ENCODE measurements around the gene IL34. TPM values are rescaled to one million over a fixed set of nuclear protein-coding genes. Genes with fewer than 3 reads are reported as not detected.

Gene IL34
- under 1 TPM in 2 of 6 experiments, not detected in 4; 0.09 TPM for total RNA-seq (2021; fragmentation: NEBNext Ultra II Directional; extraction: Animal tissue kit (Norgen Biotek cat#: 25700))
- long read RNA-seq = 0 reads

DNA sequence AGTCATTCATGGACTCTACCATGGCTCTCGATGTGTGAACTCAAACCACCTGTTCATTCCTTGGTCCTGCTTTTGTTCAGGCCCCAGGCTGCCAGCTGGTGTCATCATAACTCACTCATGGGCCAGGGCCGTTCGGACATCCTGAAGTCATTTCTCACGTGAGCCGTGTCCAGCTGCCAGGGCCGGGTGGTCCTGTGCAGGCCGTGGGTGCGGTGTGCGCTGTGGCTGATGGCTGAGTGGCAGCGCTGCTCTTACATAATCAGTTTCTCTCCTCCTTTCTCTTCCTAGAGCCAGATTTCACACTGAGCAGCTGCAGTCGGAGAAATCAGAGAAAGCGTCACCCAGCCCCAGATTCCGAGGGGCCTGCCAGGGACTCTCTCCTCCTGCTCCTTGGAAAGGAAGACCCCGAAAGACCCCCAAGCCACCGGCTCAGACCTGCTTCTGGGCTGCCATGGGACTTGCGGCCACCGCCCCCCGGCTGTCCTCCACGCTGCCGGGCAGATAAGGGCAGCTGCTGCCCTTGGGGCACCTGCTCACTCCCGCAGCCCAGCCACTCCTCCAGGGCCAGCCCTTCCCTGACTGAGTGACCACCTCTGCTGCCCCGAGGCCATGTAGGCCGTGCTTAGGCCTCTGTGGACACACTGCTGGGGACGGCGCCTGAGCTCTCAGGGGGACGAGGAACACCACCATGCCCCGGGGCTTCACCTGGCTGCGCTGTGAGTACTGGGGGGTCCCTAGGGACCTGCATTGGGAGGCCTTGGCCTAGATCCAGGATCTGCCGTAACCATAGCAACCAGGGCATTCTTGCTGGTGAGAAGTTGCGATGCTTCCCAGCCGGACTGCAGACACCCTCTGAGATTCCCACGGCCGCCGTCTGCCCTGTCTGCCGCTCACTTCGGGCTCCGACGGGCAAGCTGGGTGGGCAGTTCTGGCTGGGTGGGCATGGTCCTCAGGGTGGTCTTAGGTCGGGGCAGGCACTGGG, at the start of gene IL34:
Gene IL34 (plus strand): TSS at position 300 of the 982 bp plus-strand sequence. CDS start 389 bp downstream, at position 689.
- DNase-seq = no peak
- TF ChIP-seq, protein P1, sequence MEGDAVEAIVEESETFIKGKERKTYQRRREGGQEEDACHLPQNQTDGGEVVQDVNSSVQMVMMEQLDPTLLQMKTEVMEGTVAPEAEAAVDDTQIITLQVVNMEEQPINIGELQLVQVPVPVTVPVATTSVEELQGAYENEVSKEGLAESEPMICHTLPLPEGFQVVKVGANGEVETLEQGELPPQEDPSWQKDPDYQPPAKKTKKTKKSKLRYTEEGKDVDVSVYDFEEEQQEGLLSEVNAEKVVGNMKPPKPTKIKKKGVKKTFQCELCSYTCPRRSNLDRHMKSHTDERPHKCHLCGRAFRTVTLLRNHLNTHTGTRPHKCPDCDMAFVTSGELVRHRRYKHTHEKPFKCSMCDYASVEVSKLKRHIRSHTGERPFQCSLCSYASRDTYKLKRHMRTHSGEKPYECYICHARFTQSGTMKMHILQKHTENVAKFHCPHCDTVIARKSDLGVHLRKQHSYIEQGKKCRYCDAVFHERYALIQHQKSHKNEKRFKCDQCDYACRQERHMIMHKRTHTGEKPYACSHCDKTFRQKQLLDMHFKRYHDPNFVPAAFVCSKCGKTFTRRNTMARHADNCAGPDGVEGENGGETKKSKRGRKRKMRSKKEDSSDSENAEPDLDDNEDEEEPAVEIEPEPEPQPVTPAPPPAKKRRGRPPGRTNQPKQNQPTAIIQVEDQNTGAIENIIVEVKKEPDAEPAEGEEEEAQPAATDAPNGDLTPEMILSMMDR (IDR thresholded peaks at IDR 0.05) = no peak
- no peak within 1 kb of the TSS for H3K27ac Mint-ChIP-seq
- H3K4me3 Mint-ChIP-seq = no peak within 1 kb of the TSS
- H3K9me3 Mint-ChIP-seq = no peaks in the 10 kb centered on the region
- peaks cover 22% of the 10 kb centered on the region for H3K27me3 Mint-ChIP-seq (ENCODE audit: insufficient read depth)
- peaks cover 16% of the 10 kb centered on the region for H3K4me1 Mint-ChIP-seq (ENCODE audit: low read depth)
- H3K36me3 Mint-ChIP-seq (ENCODE audit: low read depth) = no peaks in the 10 kb centered on the region

GRCh38 chr16:70597135-70597835, 49.1 kb upstream of the IL34 start:
- Mint-ChIP-seq H3K27ac (no peak overlapping the region), H3K9me3 (no peaks in the 10 kb centered on the region), H3K36me3 (ENCODE audit: low read depth) (no peaks in the 10 kb centered on the region; the same call in 1 of the 2 replicates), H3K4me1 (ENCODE audit: low read depth) (no peaks in the 10 kb centered on the region), H3K27me3 (ENCODE audit: insufficient read depth) (peaks cover 23% of the 10 kb centered on the region), H3K4me3 (no peak overlapping the region)
- DNase-seq = no peak
- TF ChIP-seq, protein P1 (IDR thresholded peaks at IDR 0.05) = no peak

DNA sequence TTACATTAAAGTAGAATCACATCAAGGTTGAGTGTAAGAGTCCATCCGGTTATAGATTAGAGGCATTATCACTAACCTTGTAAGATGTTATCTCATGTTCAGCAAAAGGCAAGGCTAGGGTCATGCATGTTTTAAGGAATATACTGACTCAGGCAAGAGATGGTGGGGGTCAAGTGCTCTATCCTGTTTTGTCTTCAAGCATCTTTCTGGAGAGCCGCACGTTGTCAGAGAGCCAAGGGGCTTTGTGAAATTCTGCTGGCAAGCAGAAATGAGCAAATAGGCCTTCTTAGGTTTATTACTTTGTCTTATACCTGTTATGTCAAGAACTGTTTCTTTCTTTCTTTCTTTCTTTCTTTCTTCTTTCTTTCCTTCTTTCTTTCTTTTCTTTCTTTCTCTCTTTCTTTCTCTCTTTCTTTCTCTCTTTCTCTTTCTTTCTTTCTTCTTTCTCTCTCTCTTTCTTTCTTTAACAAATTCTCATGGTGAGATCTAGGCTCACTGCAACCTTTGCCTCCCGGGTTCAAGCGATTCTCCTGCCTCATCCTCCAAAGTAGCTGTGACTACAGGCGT, 47.3 kb upstream of the IL34 start:
- H3K9me3 Mint-ChIP-seq = no peaks in the 10 kb centered on the region
- DNase-seq = no peak
- no peak overlapping the region for H3K27ac Mint-ChIP-seq

DNA sequence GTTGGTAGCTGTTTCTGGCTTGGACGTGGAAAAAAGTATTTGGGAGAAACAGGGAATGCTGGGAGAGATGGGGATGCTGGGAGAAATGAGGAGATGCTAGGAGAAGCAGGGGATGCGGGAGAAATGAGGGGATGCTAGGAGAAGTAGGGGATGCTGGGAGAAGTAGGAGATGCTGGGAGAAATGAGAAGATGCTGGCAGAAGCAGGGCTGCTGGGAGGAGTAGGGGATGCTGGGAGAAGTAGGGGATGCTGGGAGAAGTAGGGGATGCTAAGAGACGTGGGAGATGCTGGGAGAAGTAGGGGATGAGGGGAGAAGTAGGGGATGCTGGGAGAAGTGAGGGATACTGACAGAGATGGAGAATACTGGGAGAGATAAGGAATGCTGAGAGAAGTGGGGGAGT, 45.6 kb upstream of the IL34 start:
- no peak for DNase-seq
- TF ChIP-seq, protein P1 (IDR thresholded peaks at IDR 0.05) = no peak
- Mint-ChIP-seq H3K9me3 (no peaks in the 10 kb centered on the region), H3K36me3 (ENCODE audit: low read depth) (no peaks in the 10 kb centered on the region; the same call in 1 of the 2 replicates), H3K4me3 (no peak overlapping the region), H3K27ac (no peak overlapping the region), H3K4me1 (ENCODE audit: low read depth) (no peaks in the 10 kb centered on the region), H3K27me3 (ENCODE audit: insufficient read depth) (peaks cover 12% of the 10 kb centered on the region)

More for the DNA sequence above, 47.3 kb upstream of the IL34 start:
- Mint-ChIP-seq H3K36me3 (ENCODE audit: low read depth) (no peaks in the 10 kb centered on the region; the same call in 1 of the 2 replicates), H3K4me1 (ENCODE audit: low read depth) (no peaks in the 10 kb centered on the region), H3K27me3 (ENCODE audit: insufficient read depth) (peaks cover 16% of the 10 kb centered on the region), H3K4me3 (no peak overlapping the region)
- TF ChIP-seq, protein P1 (IDR thresholded peaks at IDR 0.05) = no peak
